K562 (cell line): ENCODE data around the gene TRAPPC2L. TPM values are rescaled to one million over a fixed set of nuclear protein-coding genes. Genes with fewer than 3 reads are reported as not detected.
A peak's percentile ranks its signal among the peaks of the same experiment; 100 is the strongest.

Experiments
- ATAC-seq: fragments of 200-7000 bp; cut with Tn5 transposase; 3 replicates; pipeline ENCODE4 v1.9.1; 2020; ENCODE audit warnings: moderate library complexity
- BruUV-seq: library from RNA; stranded (reverse); fragments of 400-500 nt; replicated peaks from 2 replicates; lab custom pipeline; 2021; lab: Mats Ljungman, UMichigan
- CTCF ChIA-PET: fragments of 300-600 bp; formaldehyde crosslinking; extraction: SDS; loops from one replicate; lab custom pipeline; 2021; ENCODE audit warnings: low intra/inter-chr PET ratio; lab: Yijun Ruan, JAX
- POLR2A ChIA-PET: fragments of 300-600, 350-650 bp; sonication (Branson Sonifier 250); formaldehyde crosslinking; extraction: SDS; loops from one replicate; lab custom pipeline; 2021; ENCODE audit warnings: antibody characterized with exemption, inconsistent platforms; lab: Yijun Ruan, JAX
- DNase-seq, 4 experiments: peaks; one replicate each; pipeline versions ENCODE4 v3.0.0 to v3.0.0-alpha.2; 2011 to 2018; ENCODE audit warnings: low spot score in 3 of 4, mixed read lengths in 3 of 4; ENCODE audit errors: extremely low read depth in 1 of 4
- FAIRE-seq: peaks from 2 replicates; lab custom pipeline; 2011; peaks lifted over from hg19 to GRCh38; lab: Jason Lieb, UNC
- H2AFZ ChIP-seq: 2 replicates; pipeline ENCODE4 v1.6.0; 2011; ENCODE audit warnings: low read depth, low read length, control low read depth, inconsistent platforms
- H3K27ac ChIP-seq: fragments of 200-600 bp; 3 replicates; pipeline ENCODE4 v1.8.0; 2011; ENCODE audit warnings: low read depth, mild to moderate bottlenecking, control low read depth, inconsistent platforms, low read length, moderate library complexity, mixed read lengths; ENCODE audit errors: extremely low read depth
- H3K27me3 ChIP-seq, 2 experiments: fragments of 300-600 bp in 1 of 2; 2 replicates in 1 of 2; 3 replicates in 1 of 2; pipeline versions ENCODE4 v1.6.0 to v1.8.0; 2011; ENCODE audit warnings: inconsistent platforms in 2 of 2, low read length in 2 of 2, mild to moderate bottlenecking in 1 of 2, mixed read lengths in 1 of 2, moderate library complexity in 1 of 2; ENCODE audit not compliant: control insufficient read depth in 2 of 2, insufficient read depth in 2 of 2
- H3K36me3 ChIP-seq: fragments of 300-600 bp; 3 replicates; pipeline ENCODE4 v1.8.0; 2011; ENCODE audit warnings: mild to moderate bottlenecking, low read length, inconsistent platforms; ENCODE audit not compliant: control insufficient read depth, insufficient read depth
- H3K4me1 ChIP-seq, 2 experiments: fragments of 200-600 bp in 1 of 2; replicated peaks in 1 of 2; 2 replicates in 1 of 2; 3 replicates in 1 of 2; pipeline versions ENCODE4 v1.5.1 to v1.8.0; 2011; ENCODE audit warnings: inconsistent platforms in 2 of 2, low read length in 2 of 2, mild to moderate bottlenecking in 1 of 2, mixed read lengths in 1 of 2, moderate library complexity in 1 of 2; ENCODE audit not compliant: control insufficient read depth in 2 of 2, insufficient read depth in 2 of 2
- H3K4me2 ChIP-seq: 2 replicates; pipeline ENCODE4 v1.6.1; 2011; ENCODE audit warnings: low read length, control low read depth, inconsistent platforms, mixed read lengths; ENCODE audit not compliant: insufficient read depth
- H3K4me3 ChIP-seq: fragments of 200-600 bp; sonication (generic), shearing (Covaris generic); 2 replicates; pipeline ENCODE4 v1.5.1; 2016; ENCODE audit warnings: control low read depth, inconsistent platforms
- H3K79me2 ChIP-seq: fragments of 200-600 bp; 3 replicates; pipeline ENCODE4 v1.8.0; 2011; ENCODE audit warnings: low read length, inconsistent platforms; ENCODE audit not compliant: control insufficient read depth, insufficient read depth
- H3K9ac ChIP-seq, 2 experiments: 2 replicates each; pipeline versions ENCODE4 v1.6.0 to v1.6.1; 2011; ENCODE audit warnings: low read depth in 2 of 2, low read length in 2 of 2, control low read depth in 1 of 2, inconsistent platforms in 1 of 2, mild to moderate bottlenecking in 1 of 2, mixed read lengths in 1 of 2; ENCODE audit not compliant: insufficient read depth in 1 of 2
- H3K9me1 ChIP-seq: one replicate; pipeline ENCODE4 v1.6.0; 2011; ENCODE audit warnings: inconsistent platforms, mild to moderate bottlenecking, low read length, moderate library complexity; ENCODE audit not compliant: control insufficient read depth, insufficient read depth
- H3K9me3 ChIP-seq: replicated peaks from 2 replicates; pipeline ENCODE4 v1.5.1; 2011; ENCODE audit warnings: low read depth, low read length, inconsistent platforms; ENCODE audit not compliant: control insufficient read depth, insufficient read depth
- H4K20me1 ChIP-seq: replicated peaks from 2 replicates; pipeline ENCODE4 v1.6.1; 2011; ENCODE audit warnings: low read length, inconsistent platforms, mixed read lengths; ENCODE audit not compliant: control insufficient read depth, insufficient read depth
- ATF7 ChIP-seq: fragments of 450-650 bp; IDR thresholded peaks from 2 replicates; pipeline ENCODE4 v1.7.1; 2014; ENCODE audit warnings: mild to moderate bottlenecking, moderate library complexity
- FOXO4 ChIP-seq: fragments of 450-650 bp; formaldehyde crosslinking; IDR thresholded peaks from 2 replicates; pipeline ENCODE4 v1.4.0; 2020; ENCODE audit warnings: mild to moderate bottlenecking, moderate library complexity
- GTF3C2 ChIP-seq: IDR thresholded peaks from 3 replicates; pipeline ENCODE4 v1.6.1; 2011; ENCODE audit warnings: borderline replicate concordance, mild to moderate bottlenecking, moderate library complexity; ENCODE audit not compliant: insufficient read length; ENCODE audit errors: extremely low read depth
- L3MBTL2 ChIP-seq: fragments of 450-650 bp; IDR thresholded peaks from 2 replicates; pipeline ENCODE4 v1.6.1; 2016; ENCODE audit warnings: mild to moderate bottlenecking, moderate library complexity
- MTA2 ChIP-seq: fragments of 450-650 bp; IDR thresholded peaks from 2 replicates; pipeline ENCODE4 v1.6.1; 2016; ENCODE audit warnings: low read depth
- POLR2G ChIP-seq: fragments of 200-400 bp; formaldehyde crosslinking; IDR thresholded peaks from 2 replicates; pipeline ENCODE4 v1.6.1; 2017; ENCODE audit warnings: low read depth, mild to moderate bottlenecking, antibody characterized with exemption, low read length, moderate library complexity
- PRMT5 ChIP-seq: sonication (generic); formaldehyde crosslinking; IDR thresholded peaks from 2 replicates; pipeline ENCODE4 v1.5.0; 2020; ENCODE audit warnings: missing genetic modification reagents
- RBM22 ChIP-seq: fragments of 200-400 bp; formaldehyde crosslinking; IDR thresholded peaks from 2 replicates; pipeline ENCODE4 v1.6.1; 2018; ENCODE audit warnings: low read length, low read depth; ENCODE audit not compliant: poor library complexity, severe bottlenecking
- SMARCB1 ChIP-seq: IDR thresholded peaks from 2 replicates; pipeline ENCODE4 v1.6.1; 2011; ENCODE audit warnings: improper control_type of control experiment, low read depth; ENCODE audit not compliant: insufficient read length
- TAF1 ChIP-seq: IDR thresholded peaks from 2 replicates; pipeline ENCODE4 v1.6.1; 2011; ENCODE audit warnings: mild to moderate bottlenecking, low read length, moderate library complexity; ENCODE audit not compliant: insufficient read depth, control insufficient read depth, severe bottlenecking; ENCODE audit errors: extremely low read depth
- TFAP4 ChIP-seq: sonication (generic); formaldehyde crosslinking; IDR thresholded peaks from 2 replicates; pipeline ENCODE4 v1.8.0; 2022; ENCODE audit warnings: missing genetic modification reagents, mild to moderate bottlenecking, moderate library complexity, borderline replicate concordance
- ZNF3 ChIP-seq: fragments of 250-450 bp; sonication (Bioruptor Pico); IDR thresholded peaks from 2 replicates; pipeline ENCODE4 v1.5.0; 2021; ENCODE audit warnings: mild to moderate bottlenecking, moderate library complexity
- ZNF395 ChIP-seq: fragments of 200-800 bp; sonication (Bioruptor generic); IDR thresholded peaks from 2 replicates; pipeline ENCODE4 v1.6.1; 2017; ENCODE audit warnings: missing genetic modification characterization, missing compliant biosample characterization
- WGBS: fragments of 100-300 bp; shearing (Covaris generic); methylation state at CpG from one replicate; pipeline ENCODE4 v1.1.6; 2016; ENCODE audit warnings: low coverage, mixed read lengths; ENCODE audit not compliant: insufficient coverage; ENCODE audit errors: missing lambda C conversion rate; 5-methylcytosine and 5-hydroxymethylcytosine counted together
- in situ Hi-C: fragments of 300-500 bp; cut with MboI; formaldehyde crosslinking; loops from 4 replicates; pipeline ENCODE4 v1.15.0; 2018; ENCODE audit warnings: inconsistent platforms, mixed read lengths
- intact Hi-C: fragments of 100-400 bp; cut with micrococcal nuclease; formaldehyde crosslinking; loops from 2 replicates; pipeline ENCODE4 v1.14.2; 2022
- polyA plus RNA-seq, 8 experiments: library from polyadenylated mRNA; depleted of rRNA in 4 of 8; stranded (reverse) in 5 of 8; unstranded in 3 of 8; fragments of >200 nt; fragmentation: Nextera tagmentation in 2 of 8; fragmentation: Illumina TruSeq in 1 of 8; extraction: Ambion mirVana in 2 of 8; extraction: Trizol in 1 of 8; gene quantifications; 2 replicates each; pipeline versions ENCODE4 v1.2.1 to v1.2.3, GENCODE V29; 2011 to 2014; ENCODE audit warnings: inconsistent platforms in 1 of 8, missing spikeins in 1 of 8
- total RNA-seq, 7 experiments: library from RNA; depleted of rRNA in 6 of 7; stranded (reverse); fragments of >200 nt in 6 of 7; fragmentation: Illumina TruSeq in 2 of 7; extraction: Trizol in 2 of 7; gene quantifications; 2 replicates each; pipeline versions ENCODE4 v1.2.1 to v1.2.3, GENCODE V29; 2011 to 2021; ENCODE audit warnings: low replicate concordance in 1 of 7

Gene TRAPPC2L
- total and polyA plus RNA-seq, 9 of the 15 experiments (the other 6 are each of a cell fraction or from before 2014, with no cell fraction given), result 60.4 to 398 (median 97.5) TPM

GRCh38 chr16:88910284-88911135, 53.6 kb downstream of the TRAPPC2L start:
- H3K27me3 ChIP-seq, result no peaks in the 10 kb centered on the region
- intact Hi-C loops (no loop called here), in situ Hi-C loops (no loop called here)
- H4K20me1 ChIP-seq, result peaks cover 83% of the 10 kb centered on the region
- peaks cover 90% of the 10 kb centered on the region for H3K79me2 ChIP-seq
- H3K27ac ChIP-seq, result no peak overlapping the region
- peaks cover 14% of the 10 kb centered on the region for H3K9me1 ChIP-seq
- peaks cover 68% of the 10 kb centered on the region for H3K36me3 ChIP-seq
- POLR2A ChIA-PET, result interaction anchor here (0.7 to 0.8 kb wide), 3 partner anchors 13 to 62 kb away, joined by 3 read pairs; partner anchors contain the start of gene GALNS
- DNase-seq (no peak), ATAC-seq (no peak), FAIRE-seq (no peak)
- H3K9ac ChIP-seq, result peak overlapping the region in 1 of 2 experiments; percentile 2; a peak in 1 of 4 replicates
- WGBS, result 85% methylated on average over 17 of the region's 26 CpGs
- TF ChIP-seq L3MBTL2, result no peak
- TF ChIP-seq POLR2G, result peak; percentile 38
- TF ChIP-seq SMARCB1, result no peak
- no peak for TF ChIP-seq ZNF3 (CRISPR knock-in tag)
- TF ChIP-seq TAF1, result no peak
- TF ChIP-seq RBM22, result peak; percentile 17
- TF ChIP-seq MTA2, result no peak
- no peak for TF ChIP-seq ZNF395 (CRISPR knock-in tag)
- TF ChIP-seq PRMT5, result no peak
- TF ChIP-seq GTF3C2, result no peak
- no peak for TF ChIP-seq FOXO4
- TF ChIP-seq TFAP4 (CRISPR knock-in tag), result no peak
- no peak for TF ChIP-seq ATF7
- peaks cover 3 to 75% of the 10 kb centered on the region in 2 experiments; a peak in 4 of 5 replicates for H3K4me1 ChIP-seq
- H3K9me3 ChIP-seq, result no peaks in the 10 kb centered on the region
- H3K4me3 ChIP-seq, result no peak overlapping the region
- H2AFZ ChIP-seq, result no peak overlapping the region
- CTCF ChIA-PET, result no interaction called here
- no peak overlapping the region for H3K4me2 ChIP-seq
- no TSS peak for BruUV-seq
